CD4-positive, alpha-beta T cell (primary cell): ENCODE measurements around the gene SPTBN4. TPM values are rescaled to one million over a fixed set of nuclear protein-coding genes. Genes with fewer than 3 reads are reported as not detected.

Experiments
- ATAC-seq: fragments of 200-7000 bp; cut with Tn5 transposase; one replicate; pipeline ENCODE4 v1.10.0; 2022; ENCODE audit warnings: mild to moderate bottlenecking; ENCODE audit not compliant: poor library complexity
- CTCF ChIA-PET: fragments of 350-600 bp; sonication (Branson Sonifier 250); formaldehyde crosslinking; loops from one replicate; lab custom pipeline; 2021; ENCODE audit warnings: antibody characterized with exemption, inconsistent platforms; lab: Charles Lee
- POLR2A ChIA-PET: fragments of 350-600 bp; sonication (Branson Sonifier 250); formaldehyde crosslinking; loops from one replicate; lab custom pipeline; 2021; ENCODE audit warnings: antibody characterized with exemption, inconsistent platforms; lab: Charles Lee
- DNase-seq, 14 experiments: peaks; one replicate each; pipeline ENCODE4 v3.0.0-alpha.2; 2013 to 2020; ENCODE audit warnings: mixed read lengths in 2 of 14
- H3K27ac ChIP-seq, 2 donors: one replicate each; pipeline versions ENCODE4 v1.5.1 to v1.7.0; 2013; ENCODE audit warnings: low read length in 2 of 2, low read depth in 1 of 2, mild to moderate bottlenecking in 1 of 2
- H3K27me3 ChIP-seq, 2 experiments: 1 replicate in 1 of 2; 2 replicates in 1 of 2; pipeline versions ENCODE4 v1.6.1 to v1.7.0; 2013; ENCODE audit warnings: low read length in 2 of 2, control low read depth in 1 of 2, mild to moderate bottlenecking in 1 of 2, moderate library complexity in 1 of 2; ENCODE audit not compliant: insufficient read depth in 2 of 2, control insufficient read depth in 1 of 2
- H3K36me3 ChIP-seq: one replicate; pipeline ENCODE4 v1.6.1; 2013; ENCODE audit warnings: low read length, control low read depth; ENCODE audit not compliant: insufficient read depth
- H3K4me1 ChIP-seq: one replicate; pipeline ENCODE4 v1.6.1; 2013; ENCODE audit warnings: low read length, control low read depth; ENCODE audit not compliant: insufficient read depth
- H3K4me3 ChIP-seq: one replicate; pipeline ENCODE4 v1.5.1; 2013; ENCODE audit warnings: mild to moderate bottlenecking, low read length, moderate library complexity
- H3K9me3 ChIP-seq, 2 experiments: 1 replicate in 1 of 2; 2 replicates in 1 of 2; pipeline versions ENCODE4 v1.6.1 to v1.7.0; 2013; ENCODE audit warnings: low read length in 2 of 2, mild to moderate bottlenecking in 2 of 2, control low read depth in 1 of 2, moderate library complexity in 1 of 2; ENCODE audit not compliant: control insufficient read depth in 1 of 2, insufficient read depth in 1 of 2
- H3K27ac Mint-ChIP-seq: one replicate; pipeline ENCODE4 v1.8.0; 2020; ENCODE audit warnings: mixed read lengths
- H3K27me3 Mint-ChIP-seq: one replicate; pipeline ENCODE4 v1.8.0; 2021; ENCODE audit warnings: mixed read lengths
- H3K36me3 Mint-ChIP-seq: one replicate; pipeline ENCODE4 v1.8.0; 2021; ENCODE audit warnings: low read depth, mixed read lengths
- H3K4me1 Mint-ChIP-seq: one replicate; pipeline ENCODE4 v1.8.0; 2021; ENCODE audit warnings: low read depth, mixed read lengths
- H3K4me3 Mint-ChIP-seq: one replicate; pipeline ENCODE4 v1.8.0; 2020; ENCODE audit warnings: mild to moderate bottlenecking, mixed read lengths
- H3K9me3 Mint-ChIP-seq: one replicate; pipeline ENCODE4 v1.8.0; 2020; ENCODE audit warnings: mixed read lengths
- CTCF ChIP-seq: fragments of 200-600 bp; IDR thresholded peaks from one replicate; pipeline ENCODE4 v1.8.0; 2022; ENCODE audit warnings: antibody characterized with exemption, mild to moderate bottlenecking
- intact Hi-C, 2 experiments: fragments of 100-400 bp; cut with DNase I in 1 of 2; cut with micrococcal nuclease in 1 of 2; formaldehyde crosslinking; loops; one replicate each; pipeline versions ENCODE4 v1.15.1 to v1.9.0; 2023 to 2025; cut with DNase I, micrococcal nuclease
- total RNA-seq, 174 experiments: library from RNA in 2 of 174; stranded (reverse) in 2 of 174; gene quantifications; one replicate each; pipeline ENCODE4 v1.2.3 and lab custom pipeline; 2021 to 2026

SPTBN4 gene
- total RNA-seq, 2 experiments from 2014 or later: 0.59 to 0.88 TPM

GRCh38 chr19:40449506-40449905 is 17.3 kb upstream of the SPTBN4 start:
- ATAC-seq (no peak), DNase-seq (no peak)
- Histone ChIP-seq H3K27ac (no peak overlapping the region), H3K36me3 (no peaks in the 10 kb centered on the region), H3K27me3 (no peaks in the 10 kb centered on the region), H3K4me3 (no peak overlapping the region), H3K4me1 (peaks cover 7% of the 10 kb centered on the region), H3K9me3 (no peaks in the 10 kb centered on the region)
- CTCF ChIA-PET: interaction anchor here (1.3 kb wide), 1 partner anchor 29 kb away, joined by 4 read pairs; no protein-coding TSS in a partner anchor
- H3K36me3 Mint-ChIP-seq: peaks cover 5% of the 10 kb centered on the region
- no peaks in the 10 kb centered on the region for H3K27me3 Mint-ChIP-seq
- H3K4me1 Mint-ChIP-seq: peaks cover 5% of the 10 kb centered on the region
- no peaks in the 10 kb centered on the region for H3K9me3 Mint-ChIP-seq
- no peak overlapping the region for H3K27ac Mint-ChIP-seq
- POLR2A ChIA-PET: no interaction called here
- intact Hi-C loops: loop anchor here (5.0 to 10.0 kb wide), 5 partner anchors 42 to 625 kb away; partner anchors contain the start of genes AKT2 (in 1 of the 2) and SHKBP1 (in 1 of the 2)
- H3K4me3 Mint-ChIP-seq: no peak overlapping the region
- no peak for TF ChIP-seq CTCF

GRCh38 chr19:40450664-40451063 is 16.1 kb upstream of the SPTBN4 start:
- Mint-ChIP-seq H3K27me3 (no peaks in the 10 kb centered on the region), H3K27ac (no peak overlapping the region), H3K36me3 (no peaks in the 10 kb centered on the region), H3K4me1 (no peaks in the 10 kb centered on the region), H3K4me3 (no peak overlapping the region), H3K9me3 (no peaks in the 10 kb centered on the region)
- ChIA-PET POLR2A (no interaction called here), CTCF (no interaction called here)
- Histone ChIP-seq H3K27me3 (no peaks in the 10 kb centered on the region), H3K9me3 (no peaks in the 10 kb centered on the region), H3K4me1 (no peaks in the 10 kb centered on the region), H3K27ac (no peak overlapping the region), H3K4me3 (no peak overlapping the region), H3K36me3 (no peaks in the 10 kb centered on the region)
- TF ChIP-seq CTCF: no peak
- intact Hi-C loops: no loop called here
- ATAC-seq (no peak), DNase-seq (no peak)

- no peak overlapping the region for H3K27ac ChIP-seq
- DNase-seq (no peak), ATAC-seq (no peak)
- H3K36me3 Mint-ChIP-seq: no peaks in the 10 kb centered on the region
- no peak overlapping the region for H3K4me3 ChIP-seq
- H3K4me1 ChIP-seq: no peaks in the 10 kb centered on the region
- CTCF ChIA-PET: interaction anchor here (0.6 to 0.7 kb wide), 2 partner anchors 13 to 31 kb away, joined by 3 read pairs; partner anchors contain the start of gene BLVRB
- intact Hi-C loops: no loop called here
- H3K4me3 Mint-ChIP-seq: no peak overlapping the region
- no peaks in the 10 kb centered on the region for H3K27me3 ChIP-seq
- no peaks in the 10 kb centered on the region for H3K36me3 ChIP-seq
- H3K27ac Mint-ChIP-seq: no peak overlapping the region
- no peaks in the 10 kb centered on the region for H3K4me1 Mint-ChIP-seq
- POLR2A ChIA-PET: no interaction called here
- no peaks in the 10 kb centered on the region for H3K9me3 ChIP-seq
- H3K27me3 Mint-ChIP-seq: no peaks in the 10 kb centered on the region
- no peaks in the 10 kb centered on the region for H3K9me3 Mint-ChIP-seq
- TF ChIP-seq CTCF: no peak
Measured at GRCh38 chr19:40452016-40452415, 14.8 kb upstream of the SPTBN4 start.
